Measurements from ENCODE around the gene TECR. TPM values are rescaled to one million over a fixed set of nuclear protein-coding genes. Genes with fewer than 3 reads are reported as not detected.

Gene TECR
- total and polyA plus RNA-seq, 2 of the 13 experiments (the other 11 are each of a cell fraction or from before 2014, with no cell fraction given), result 54.9 to 121 TPM

DNA sequence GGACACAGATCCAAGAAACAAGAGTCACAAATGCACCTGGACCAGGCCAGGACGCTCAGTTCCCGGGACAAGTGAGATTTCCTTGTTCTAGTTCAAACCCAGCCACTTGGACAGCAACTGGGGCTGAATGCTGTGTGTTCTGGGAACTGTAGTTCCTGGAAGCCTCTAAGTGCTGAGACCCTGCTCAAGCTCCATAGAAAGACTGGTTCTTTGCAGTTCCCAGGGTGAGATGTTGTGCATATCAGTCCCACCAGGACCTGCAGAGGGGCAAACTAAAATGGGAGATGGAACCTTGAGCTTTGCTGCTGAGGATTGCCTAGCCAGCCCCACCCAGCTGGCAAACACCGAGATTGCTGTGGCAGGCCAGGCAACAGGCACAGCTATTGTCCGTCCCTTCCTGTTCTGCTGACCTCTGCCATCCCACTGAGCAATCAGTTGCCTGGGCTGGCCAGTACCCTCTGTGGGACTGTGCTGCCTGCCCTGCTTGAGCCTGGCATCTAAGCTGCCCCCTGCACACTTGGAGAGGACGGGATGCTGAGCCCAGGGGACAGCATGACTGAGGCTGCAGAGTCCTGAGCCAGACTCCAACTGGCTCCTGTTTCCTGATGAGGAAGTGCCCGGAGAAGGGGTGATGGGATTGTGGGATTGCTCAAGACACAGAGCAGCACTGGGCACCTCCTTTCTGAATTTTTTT is 32.0 kb upstream of the TECR start (continued):
- TF ChIP-seq, protein P1, sequence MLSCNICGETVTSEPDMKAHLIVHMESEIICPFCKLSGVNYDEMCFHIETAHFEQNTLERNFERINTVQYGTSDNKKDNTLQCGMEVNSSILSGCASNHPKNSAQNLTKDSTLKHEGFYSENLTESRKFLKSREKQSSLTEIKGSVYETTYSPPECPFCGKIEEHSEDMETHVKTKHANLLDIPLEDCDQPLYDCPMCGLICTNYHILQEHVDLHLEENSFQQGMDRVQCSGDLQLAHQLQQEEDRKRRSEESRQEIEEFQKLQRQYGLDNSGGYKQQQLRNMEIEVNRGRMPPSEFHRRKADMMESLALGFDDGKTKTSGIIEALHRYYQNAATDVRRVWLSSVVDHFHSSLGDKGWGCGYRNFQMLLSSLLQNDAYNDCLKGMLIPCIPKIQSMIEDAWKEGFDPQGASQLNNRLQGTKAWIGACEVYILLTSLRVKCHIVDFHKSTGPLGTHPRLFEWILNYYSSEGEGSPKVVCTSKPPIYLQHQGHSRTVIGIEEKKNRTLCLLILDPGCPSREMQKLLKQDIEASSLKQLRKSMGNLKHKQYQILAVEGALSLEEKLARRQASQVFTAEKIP (CRISPR knock-in tag; IDR thresholded peaks at IDR 0.05; ENCODE audit: borderline replicate concordance), result no peak
- TF ChIP-seq MAZ (IDR thresholded peaks at IDR 0.05; ENCODE audit: borderline replicate concordance, low read depth, low read length) (no peak), MAZ (CRISPR knock-in tag; IDR thresholded peaks at IDR 0.05; ENCODE audit: low read depth) (no peak), GTF2F1 (IDR thresholded peaks at IDR 0.05; ENCODE audit: low read length) (no peak), MEF2D (CRISPR knock-in tag; IDR thresholded peaks at IDR 0.05) (no peak), ZNF12 (CRISPR knock-in tag; IDR thresholded peaks at IDR 0.05) (no peak), PAXIP1 (CRISPR knock-in tag; conservative IDR thresholded peaks at IDR 0.05) (no peak), GFI1 (CRISPR knock-in tag; IDR thresholded peaks at IDR 0.05; ENCODE audit: borderline replicate concordance) (peak; percentile 58; the same call in 1 of the 2 replicates), ZNF792 (CRISPR knock-in tag; IDR thresholded peaks at IDR 0.05) (no peak), HNF1A (IDR thresholded peaks at IDR 0.05; ENCODE audit: low read depth) (no peak), HNF1A (CRISPR knock-in tag; IDR thresholded peaks at IDR 0.05; ENCODE audit: borderline replicate concordance) (no peak), AGO1 (IDR thresholded peaks at IDR 0.05; ENCODE audit: low read depth, low read length, poor library complexity, severe bottlenecking) (no peak), ZSCAN31 (CRISPR knock-in tag; IDR thresholded peaks at IDR 0.05; ENCODE audit: low read depth) (0 out of 2 replicates have a peak, but pooled peaks have one; percentile 0), ZFX (CRISPR knock-in tag; IDR thresholded peaks at IDR 0.05; ENCODE audit: low read depth) (no peak; the same call in 1 of the 2 replicates), POLR2A (IDR thresholded peaks at IDR 0.05; ENCODE audit: insufficient read depth in 1 of 2, low read depth in 2 of 2, low read length in 2 of 2) (peak; percentile 37 to 41; a peak in 1 of 4 replicates)
- TF ChIP-seq, protein P2, sequence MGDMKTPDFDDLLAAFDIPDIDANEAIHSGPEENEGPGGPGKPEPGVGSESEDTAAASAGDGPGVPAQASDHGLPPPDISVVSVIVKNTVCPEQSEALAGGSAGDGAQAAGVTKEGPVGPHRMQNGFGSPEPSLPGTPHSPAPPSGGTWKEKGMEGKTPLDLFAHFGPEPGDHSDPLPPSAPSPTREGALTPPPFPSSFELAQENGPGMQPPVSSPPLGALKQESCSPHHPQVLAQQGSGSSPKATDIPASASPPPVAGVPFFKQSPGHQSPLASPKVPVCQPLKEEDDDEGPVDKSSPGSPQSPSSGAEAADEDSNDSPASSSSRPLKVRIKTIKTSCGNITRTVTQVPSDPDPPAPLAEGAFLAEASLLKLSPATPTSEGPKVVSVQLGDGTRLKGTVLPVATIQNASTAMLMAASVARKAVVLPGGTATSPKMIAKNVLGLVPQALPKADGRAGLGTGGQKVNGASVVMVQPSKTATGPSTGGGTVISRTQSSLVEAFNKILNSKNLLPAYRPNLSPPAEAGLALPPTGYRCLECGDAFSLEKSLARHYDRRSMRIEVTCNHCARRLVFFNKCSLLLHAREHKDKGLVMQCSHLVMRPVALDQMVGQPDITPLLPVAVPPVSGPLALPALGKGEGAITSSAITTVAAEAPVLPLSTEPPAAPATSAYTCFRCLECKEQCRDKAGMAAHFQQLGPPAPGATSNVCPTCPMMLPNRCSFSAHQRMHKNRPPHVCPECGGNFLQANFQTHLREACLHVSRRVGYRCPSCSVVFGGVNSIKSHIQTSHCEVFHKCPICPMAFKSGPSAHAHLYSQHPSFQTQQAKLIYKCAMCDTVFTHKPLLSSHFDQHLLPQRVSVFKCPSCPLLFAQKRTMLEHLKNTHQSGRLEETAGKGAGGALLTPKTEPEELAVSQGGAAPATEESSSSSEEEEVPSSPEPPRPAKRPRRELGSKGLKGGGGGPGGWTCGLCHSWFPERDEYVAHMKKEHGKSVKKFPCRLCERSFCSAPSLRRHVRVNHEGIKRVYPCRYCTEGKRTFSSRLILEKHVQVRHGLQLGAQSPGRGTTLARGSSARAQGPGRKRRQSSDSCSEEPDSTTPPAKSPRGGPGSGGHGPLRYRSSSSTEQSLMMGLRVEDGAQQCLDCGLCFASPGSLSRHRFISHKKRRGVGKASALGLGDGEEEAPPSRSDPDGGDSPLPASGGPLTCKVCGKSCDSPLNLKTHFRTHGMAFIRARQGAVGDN (CRISPR knock-in tag; IDR thresholded peaks at IDR 0.05), result peak; percentile 62
